ENCODE measurements around the gene GADD45G.

The GADD45G gene

DNA sequence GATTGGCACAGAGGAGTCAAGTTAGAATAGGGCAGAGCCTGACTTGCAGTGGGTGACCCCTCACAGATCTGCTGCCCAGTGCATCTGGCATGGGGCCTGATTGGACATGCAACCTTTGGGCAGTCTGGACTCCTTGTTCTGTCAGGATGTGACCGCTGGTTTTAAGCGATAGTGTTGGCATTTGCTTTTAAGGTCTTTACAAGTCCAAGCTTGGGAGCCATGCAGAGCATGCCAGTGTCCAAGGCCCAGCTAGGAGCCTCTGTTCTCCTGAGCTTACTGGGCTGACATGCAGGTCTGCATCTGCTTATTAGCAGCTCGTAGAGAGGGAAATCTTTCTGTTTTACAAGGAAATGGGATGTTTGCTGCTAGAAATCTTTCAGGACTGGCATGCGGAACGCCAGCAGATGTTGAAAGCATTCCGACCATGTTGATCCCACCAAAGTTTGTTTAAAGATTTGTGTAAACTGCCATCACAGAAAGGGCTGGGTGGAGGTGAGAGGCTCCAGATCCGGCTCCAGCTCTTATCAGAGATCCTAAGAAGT, 27.5 kb downstream of the GADD45G start:
- DNase-seq = no peak

- DNase-seq = no peak
Observed at GRCh38 chr9:89632736-89633135, 27.9 kb downstream of the GADD45G start.

DNA sequence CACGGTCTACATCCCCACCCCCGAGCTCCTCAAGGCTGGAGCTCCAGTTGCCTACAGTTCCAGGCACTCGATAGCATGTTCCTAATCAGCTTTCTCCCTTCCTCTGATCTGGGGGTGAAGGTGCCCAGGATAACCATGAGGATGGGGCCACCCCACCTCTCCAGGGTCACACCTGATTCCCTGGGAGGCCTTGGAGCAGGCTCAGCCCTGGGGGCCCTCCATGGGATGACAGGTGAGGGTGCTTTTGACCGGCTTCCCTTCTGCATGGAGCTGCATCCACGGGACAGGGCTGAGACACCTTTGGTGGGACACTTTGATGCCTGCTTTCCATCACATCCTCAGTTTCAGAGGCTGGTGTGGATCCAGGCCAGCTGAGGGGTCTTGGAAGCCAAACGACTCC, 28.6 kb downstream of the GADD45G start:
- no peak for DNase-seq

DNA sequence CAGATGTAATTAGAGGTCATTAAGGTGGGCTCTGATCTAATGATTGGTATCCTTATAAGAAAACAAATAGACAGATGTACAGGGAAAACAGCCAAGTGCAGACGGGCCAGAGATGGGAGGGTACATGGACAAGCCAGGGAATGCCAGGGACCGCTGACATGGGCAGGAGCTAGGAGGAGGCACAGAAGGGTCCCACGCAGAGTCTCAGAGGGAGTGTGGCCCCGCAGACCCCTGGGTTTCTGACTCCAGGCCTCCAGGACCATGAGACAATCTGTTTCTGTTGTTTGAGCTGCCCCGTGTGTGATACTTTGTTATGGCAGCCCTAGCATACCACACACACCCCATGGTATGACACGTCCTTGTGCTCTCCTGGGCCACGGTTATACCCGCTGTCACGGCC, 29.1 kb downstream of the GADD45G start:
- DNase-seq = no peak

DNA sequence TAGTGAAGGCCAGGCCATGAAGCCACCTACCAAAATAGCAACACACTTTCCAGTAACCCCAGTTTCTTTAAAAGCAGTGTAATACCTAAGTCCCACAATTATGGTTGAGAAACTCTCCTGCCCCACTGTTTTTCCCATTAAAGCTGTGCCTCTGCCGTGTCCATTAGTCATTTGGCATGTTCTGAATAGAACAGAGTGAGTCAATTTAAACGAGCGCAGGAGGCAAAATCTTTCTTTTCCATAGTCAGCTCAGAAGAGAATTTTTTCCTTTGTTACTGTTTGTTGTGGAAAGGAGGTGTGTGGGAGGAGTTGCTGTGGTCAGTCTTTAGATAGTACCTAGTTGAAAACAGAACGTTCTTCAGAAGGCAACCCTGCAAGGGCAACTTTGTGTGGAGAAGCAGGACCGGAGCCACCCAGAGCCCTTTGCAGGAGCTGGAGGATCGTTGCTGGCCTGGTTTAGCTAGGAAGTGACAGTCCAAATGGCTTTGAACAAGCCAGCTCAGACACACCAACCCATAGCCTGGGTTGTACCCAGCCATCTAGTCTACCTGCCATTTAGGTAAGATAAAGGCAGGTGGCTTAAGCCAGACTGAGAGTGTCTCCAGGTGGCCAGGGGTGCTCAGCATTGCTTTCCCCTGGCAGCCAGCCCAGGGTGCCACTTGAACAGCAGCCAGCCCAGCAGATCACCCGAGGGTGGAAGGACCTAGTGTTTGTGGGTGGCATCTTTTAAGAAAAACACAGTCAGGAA, 30.4 kb downstream of the GADD45G start:
- no peak for DNase-seq

DNA sequence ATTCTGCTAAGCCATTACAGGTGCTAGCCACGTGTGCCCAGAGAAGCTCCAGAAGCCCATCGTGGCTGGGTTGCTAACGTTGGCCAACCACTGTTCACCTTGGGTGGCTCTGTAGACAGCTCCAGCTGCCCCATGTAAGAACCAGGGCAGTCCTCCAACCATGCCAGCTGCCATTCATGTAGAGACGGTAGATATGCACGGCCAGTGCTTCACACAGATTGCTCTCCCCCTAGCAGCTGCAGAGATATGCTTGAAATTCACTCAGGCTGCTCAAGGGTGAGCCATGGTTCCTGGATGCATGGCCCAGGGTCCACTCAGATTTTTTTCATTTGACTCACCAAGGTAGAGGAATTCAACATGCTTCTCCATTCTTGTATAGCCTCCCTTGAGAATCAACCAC, 31.0 kb downstream of the GADD45G start:
- DNase-seq = no peak

DNA sequence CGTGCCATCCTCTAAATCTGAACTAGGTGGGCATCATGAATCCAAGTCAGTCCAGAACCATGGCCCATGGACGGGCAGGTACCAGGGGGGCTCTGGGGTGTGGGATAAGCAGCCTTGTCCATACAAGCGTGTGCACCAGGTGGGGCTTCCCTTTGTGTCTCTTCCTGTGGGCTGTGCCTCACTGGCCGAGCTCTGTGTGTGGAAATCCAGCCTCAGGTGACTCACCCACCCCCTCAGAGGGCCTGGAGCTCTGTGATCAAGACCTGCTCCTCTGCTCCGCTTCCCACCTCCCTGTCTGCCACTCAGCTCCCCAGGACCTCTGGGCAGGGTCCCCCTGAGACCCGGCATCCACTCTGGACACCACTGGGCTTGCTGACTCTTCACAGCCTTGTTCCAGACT, 33.0 kb downstream of the GADD45G start:
- no peak for DNase-seq

DNA sequence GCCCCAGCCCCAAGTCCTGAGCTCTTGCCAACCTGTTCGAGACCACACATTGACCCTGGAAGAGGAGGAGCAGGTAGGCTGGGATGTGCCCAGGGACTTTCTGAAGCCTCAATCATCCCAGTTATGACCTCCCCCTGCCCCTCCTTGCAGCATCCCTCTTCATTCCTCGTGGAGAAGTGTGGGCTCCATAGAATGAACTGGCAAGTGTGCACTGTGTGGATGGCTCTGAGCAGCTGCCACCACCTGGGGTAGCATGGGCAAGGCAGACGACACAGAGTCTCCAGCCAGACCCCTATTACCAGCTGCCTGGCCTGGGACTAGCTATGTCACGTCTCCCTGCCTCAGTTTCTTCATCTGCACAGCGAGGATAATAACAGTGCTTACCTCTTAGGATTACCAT, 33.5 kb downstream of the GADD45G start:
- no peak for DNase-seq

DNA sequence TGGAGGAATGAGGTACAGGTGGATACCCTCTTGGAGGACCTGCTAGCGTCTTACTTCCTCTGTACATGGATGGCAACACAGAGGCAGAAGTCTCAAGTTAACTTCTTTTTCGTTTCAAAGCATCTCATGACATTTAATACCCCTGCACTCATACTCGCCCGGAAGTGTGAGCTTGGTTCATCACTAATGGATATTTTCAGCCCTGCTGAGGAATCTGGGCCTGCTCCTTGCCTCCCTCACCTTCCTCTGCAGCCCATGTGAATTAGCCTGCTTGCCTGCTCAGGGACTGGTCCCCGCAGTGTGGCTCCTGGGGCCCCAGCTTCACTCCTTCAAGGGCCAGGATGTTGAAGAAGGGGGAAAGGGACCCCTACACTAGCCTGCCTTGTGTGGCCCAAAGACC, 34.1 kb downstream of the GADD45G start:
- DNase-seq = no peak

GRCh38 chr9:89639367-89639795, 34.6 kb downstream of the GADD45G start:
- DNase-seq = no peak

DNA sequence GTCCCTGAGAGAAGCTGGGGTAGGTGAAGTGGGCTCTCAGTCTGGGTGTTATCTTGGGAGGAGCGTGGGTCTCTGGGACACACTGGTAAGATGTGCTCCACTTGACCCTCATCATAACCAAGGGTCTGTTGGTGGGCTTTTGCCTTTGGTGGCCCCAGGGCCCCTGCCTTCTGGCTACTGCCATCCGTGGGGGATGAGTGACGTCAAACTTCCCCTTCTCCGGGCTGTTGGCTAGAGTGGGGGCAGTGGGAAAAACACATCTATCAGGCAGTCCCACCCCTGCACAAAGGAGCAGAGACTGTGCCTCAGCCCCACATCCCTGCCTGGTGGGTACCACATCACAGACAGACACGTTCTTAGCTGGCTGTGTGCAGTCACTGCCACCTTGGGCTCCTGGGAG, 35.1 kb downstream of the GADD45G start:
- DNase-seq = no peak

- peak; percentile 81 for DNase-seq
Observed at GRCh38 chr9:89640361-89640760, 35.5 kb downstream of the GADD45G start.

GRCh38 chr9:89640801-89641200, 36.0 kb downstream of the GADD45G start:
- no peak for DNase-seq

DNA sequence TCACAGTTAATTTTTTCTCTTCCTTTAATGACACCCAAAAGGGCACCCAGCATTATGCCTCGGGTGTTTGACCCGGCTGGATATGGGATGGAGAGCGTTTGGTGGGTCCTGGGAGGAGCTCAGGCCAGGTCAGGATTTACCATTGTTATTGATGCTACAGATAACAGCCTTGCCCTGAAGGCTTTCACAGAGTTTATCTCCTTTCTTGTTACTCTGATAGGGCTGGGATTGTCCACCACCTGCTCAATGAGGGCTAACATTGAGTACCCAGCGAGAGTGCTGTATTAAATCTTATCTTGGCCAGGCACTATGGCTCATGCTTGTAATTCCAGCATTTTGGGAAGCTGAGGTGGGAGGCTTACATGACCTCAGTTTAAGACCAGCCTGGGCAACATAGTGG, 37.2 kb downstream of the GADD45G start:
- DNase-seq = no peak

- DNase-seq = no peak
Observed at GRCh38 chr9:89642789-89643188, 38.0 kb downstream of the GADD45G start.

DNA sequence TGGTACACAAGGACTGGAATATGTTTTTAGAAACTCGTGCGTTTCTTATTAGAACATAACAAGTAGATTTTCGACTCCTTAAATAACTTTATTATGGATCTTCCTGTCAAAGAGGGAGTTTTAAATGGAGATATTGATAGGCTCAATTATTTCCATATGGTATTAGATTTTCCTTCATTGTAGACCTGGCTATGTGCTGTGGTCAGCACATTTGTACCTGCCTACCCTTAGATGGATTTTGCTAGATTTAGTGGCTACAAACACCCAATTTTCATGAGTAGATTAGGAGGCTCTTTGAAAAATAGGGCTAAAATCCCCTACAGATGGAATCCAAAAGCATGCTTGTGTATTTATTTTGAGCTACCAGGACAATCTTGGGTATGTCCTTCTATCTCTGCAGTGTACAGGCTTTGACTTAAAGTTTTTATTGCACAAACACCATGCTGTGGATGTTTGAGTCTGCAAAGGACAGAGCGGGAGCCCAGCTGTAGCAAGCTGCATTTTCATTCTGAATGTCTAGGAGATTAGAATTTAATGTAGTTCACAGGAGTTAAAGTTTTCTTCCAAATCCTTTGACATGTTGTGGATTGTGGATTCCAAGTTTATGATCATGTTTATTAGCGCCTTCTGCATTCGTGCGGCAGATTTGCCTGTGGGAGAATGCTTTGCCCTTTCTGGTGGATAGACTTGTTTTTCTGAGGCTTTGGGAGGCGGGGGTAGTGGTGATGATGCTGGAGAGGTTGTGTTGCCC, 41.6 kb downstream of the GADD45G start:
- no peak for DNase-seq

DNA sequence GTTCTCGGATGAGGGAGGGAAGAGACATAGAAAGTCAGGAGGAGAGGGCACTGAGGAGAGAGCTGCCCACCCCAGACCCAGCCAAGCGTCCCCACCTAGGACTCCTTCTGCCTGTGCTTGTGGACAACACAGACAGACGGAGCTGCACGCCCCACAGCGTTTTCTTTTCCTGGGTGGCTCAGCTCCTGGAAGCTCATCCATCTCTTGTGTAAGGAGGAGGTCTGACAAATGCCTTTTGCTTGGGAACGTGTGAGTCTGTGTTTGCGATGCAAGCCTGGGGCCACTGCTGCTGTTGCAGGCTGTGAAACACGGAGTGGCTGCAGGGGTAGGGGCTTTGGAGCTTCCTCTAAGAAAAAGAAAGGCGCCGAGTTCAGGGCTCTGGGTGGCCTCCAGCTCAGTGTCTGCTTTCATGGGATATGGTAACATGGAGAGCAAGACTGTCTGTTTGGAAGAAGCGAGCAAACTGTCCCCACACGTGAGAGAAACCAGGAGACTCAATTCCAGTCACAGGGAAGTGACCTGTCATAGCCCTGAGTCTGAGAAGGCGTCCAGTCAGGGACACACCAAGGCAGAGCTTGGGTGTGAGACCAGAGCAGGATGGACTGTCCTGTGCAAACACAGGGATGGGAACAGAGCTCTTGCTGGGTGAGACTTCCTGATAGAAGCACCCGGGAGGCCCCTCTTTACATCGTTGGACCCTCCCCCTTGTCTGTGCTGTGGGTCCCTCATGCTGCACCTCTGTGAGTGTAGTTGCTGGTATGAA, 42.7 kb downstream of the GADD45G start:
- DNase-seq = no peak

GRCh38 chr9:89648247-89649000, 43.6 kb downstream of the GADD45G start:
- no peak for DNase-seq

DNA sequence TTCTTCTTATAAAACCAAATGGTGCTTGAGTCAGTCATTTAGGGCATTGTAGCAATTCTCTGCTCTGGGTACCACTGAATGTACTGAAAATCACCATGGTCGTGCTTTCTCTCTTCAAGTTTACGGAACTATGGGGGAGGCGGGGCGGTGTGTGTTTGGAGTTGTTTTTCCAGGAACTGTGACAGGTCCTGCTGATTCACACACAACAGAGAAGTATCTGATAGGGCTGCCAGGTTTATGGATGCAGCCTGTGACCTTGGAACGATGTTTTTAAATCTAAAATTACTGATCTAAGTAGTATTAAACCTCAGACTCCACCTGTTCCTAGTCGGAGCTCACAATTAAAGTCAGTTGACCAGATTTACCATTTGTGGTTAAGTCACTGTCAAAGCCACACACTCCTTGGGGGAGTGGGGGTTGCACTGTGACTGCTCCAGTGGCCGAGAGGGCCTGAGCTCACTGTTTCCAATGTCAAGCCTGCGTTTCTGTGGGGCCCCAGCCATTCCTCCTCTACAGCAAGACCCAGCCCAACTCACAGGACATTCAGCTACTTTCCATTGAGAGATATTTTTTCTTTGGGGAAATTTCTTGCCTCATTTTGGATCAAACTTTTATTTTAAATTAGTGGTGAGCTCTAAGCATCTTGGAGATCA, 44.4 kb downstream of the GADD45G start:
- no peak for DNase-seq

- no peak for DNase-seq
Observed at GRCh38 chr9:89654025-89654662, 49.3 kb downstream of the GADD45G start.
